Measurements from ENCODE around the gene SHD. TPM values are rescaled to one million over a fixed set of nuclear protein-coding genes. Genes with fewer than 3 reads are reported as not detected.

The SHD gene
- total and polyA plus RNA-seq, 2 experiments from 2014 or later, result 1.8 to 8.0 TPM

DNA sequence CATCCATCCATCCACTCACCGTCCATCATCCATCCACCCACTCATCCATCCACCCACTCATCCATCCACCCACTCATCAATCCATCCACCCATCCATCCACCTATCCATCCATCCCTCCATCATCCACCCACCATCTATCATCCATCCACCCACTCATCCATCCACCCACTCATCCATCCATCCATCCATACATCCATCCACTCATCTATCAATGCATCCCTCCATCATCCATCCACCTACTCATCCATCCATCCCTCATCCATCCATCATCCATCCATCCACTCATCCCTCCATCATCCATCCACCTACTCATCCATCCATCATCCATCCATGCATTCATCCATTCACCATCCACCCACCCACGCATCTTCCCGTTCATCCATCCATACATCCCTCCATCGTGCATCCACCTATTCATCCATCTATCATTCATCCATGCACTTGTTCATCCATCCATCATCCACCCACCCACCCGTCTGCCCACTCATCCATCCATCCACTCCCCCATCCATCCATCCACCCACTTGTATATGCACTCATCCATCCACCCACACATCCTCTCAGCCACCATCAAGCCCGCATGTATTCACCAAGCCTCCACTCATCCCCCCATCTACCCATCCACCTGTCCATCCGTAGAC lies 56.0 kb downstream of the SHD start:
- TF ChIP-seq EZH2 (IDR thresholded peaks at IDR 0.05; ENCODE audit: low read depth, unreplicated experiment) (no peak), ZNF331 (CRISPR knock-in tag; IDR thresholded peaks at IDR 0.05; ENCODE audit: low read depth) (no peak), POLR2AphosphoS5 (IDR thresholded peaks at IDR 0.05; ENCODE audit: low read depth) (no peak), EZH2phosphoT487 (IDR thresholded peaks at IDR 0.05; ENCODE audit: unreplicated experiment) (no peak), JUNB (IDR thresholded peaks at IDR 0.05; ENCODE audit: unreplicated experiment) (no peak), NANOG (IDR thresholded peaks at IDR 0.05; ENCODE audit: borderline replicate concordance) (no peak), CREB1 (CRISPR knock-in tag; IDR thresholded peaks at IDR 0.05; ENCODE audit: low read depth) (no peak), ZNF114 (CRISPR knock-in tag; IDR thresholded peaks at IDR 0.05) (no peak), STAT1 (IDR thresholded peaks at IDR 0.05; ENCODE audit: unreplicated experiment) (no peak)
- TF ChIP-seq, protein P1, sequence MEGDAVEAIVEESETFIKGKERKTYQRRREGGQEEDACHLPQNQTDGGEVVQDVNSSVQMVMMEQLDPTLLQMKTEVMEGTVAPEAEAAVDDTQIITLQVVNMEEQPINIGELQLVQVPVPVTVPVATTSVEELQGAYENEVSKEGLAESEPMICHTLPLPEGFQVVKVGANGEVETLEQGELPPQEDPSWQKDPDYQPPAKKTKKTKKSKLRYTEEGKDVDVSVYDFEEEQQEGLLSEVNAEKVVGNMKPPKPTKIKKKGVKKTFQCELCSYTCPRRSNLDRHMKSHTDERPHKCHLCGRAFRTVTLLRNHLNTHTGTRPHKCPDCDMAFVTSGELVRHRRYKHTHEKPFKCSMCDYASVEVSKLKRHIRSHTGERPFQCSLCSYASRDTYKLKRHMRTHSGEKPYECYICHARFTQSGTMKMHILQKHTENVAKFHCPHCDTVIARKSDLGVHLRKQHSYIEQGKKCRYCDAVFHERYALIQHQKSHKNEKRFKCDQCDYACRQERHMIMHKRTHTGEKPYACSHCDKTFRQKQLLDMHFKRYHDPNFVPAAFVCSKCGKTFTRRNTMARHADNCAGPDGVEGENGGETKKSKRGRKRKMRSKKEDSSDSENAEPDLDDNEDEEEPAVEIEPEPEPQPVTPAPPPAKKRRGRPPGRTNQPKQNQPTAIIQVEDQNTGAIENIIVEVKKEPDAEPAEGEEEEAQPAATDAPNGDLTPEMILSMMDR (conservative IDR thresholded peaks at IDR 0.05; ENCODE audit: low read depth in 2 of 2), result no peak
- TF ChIP-seq, protein P2, sequence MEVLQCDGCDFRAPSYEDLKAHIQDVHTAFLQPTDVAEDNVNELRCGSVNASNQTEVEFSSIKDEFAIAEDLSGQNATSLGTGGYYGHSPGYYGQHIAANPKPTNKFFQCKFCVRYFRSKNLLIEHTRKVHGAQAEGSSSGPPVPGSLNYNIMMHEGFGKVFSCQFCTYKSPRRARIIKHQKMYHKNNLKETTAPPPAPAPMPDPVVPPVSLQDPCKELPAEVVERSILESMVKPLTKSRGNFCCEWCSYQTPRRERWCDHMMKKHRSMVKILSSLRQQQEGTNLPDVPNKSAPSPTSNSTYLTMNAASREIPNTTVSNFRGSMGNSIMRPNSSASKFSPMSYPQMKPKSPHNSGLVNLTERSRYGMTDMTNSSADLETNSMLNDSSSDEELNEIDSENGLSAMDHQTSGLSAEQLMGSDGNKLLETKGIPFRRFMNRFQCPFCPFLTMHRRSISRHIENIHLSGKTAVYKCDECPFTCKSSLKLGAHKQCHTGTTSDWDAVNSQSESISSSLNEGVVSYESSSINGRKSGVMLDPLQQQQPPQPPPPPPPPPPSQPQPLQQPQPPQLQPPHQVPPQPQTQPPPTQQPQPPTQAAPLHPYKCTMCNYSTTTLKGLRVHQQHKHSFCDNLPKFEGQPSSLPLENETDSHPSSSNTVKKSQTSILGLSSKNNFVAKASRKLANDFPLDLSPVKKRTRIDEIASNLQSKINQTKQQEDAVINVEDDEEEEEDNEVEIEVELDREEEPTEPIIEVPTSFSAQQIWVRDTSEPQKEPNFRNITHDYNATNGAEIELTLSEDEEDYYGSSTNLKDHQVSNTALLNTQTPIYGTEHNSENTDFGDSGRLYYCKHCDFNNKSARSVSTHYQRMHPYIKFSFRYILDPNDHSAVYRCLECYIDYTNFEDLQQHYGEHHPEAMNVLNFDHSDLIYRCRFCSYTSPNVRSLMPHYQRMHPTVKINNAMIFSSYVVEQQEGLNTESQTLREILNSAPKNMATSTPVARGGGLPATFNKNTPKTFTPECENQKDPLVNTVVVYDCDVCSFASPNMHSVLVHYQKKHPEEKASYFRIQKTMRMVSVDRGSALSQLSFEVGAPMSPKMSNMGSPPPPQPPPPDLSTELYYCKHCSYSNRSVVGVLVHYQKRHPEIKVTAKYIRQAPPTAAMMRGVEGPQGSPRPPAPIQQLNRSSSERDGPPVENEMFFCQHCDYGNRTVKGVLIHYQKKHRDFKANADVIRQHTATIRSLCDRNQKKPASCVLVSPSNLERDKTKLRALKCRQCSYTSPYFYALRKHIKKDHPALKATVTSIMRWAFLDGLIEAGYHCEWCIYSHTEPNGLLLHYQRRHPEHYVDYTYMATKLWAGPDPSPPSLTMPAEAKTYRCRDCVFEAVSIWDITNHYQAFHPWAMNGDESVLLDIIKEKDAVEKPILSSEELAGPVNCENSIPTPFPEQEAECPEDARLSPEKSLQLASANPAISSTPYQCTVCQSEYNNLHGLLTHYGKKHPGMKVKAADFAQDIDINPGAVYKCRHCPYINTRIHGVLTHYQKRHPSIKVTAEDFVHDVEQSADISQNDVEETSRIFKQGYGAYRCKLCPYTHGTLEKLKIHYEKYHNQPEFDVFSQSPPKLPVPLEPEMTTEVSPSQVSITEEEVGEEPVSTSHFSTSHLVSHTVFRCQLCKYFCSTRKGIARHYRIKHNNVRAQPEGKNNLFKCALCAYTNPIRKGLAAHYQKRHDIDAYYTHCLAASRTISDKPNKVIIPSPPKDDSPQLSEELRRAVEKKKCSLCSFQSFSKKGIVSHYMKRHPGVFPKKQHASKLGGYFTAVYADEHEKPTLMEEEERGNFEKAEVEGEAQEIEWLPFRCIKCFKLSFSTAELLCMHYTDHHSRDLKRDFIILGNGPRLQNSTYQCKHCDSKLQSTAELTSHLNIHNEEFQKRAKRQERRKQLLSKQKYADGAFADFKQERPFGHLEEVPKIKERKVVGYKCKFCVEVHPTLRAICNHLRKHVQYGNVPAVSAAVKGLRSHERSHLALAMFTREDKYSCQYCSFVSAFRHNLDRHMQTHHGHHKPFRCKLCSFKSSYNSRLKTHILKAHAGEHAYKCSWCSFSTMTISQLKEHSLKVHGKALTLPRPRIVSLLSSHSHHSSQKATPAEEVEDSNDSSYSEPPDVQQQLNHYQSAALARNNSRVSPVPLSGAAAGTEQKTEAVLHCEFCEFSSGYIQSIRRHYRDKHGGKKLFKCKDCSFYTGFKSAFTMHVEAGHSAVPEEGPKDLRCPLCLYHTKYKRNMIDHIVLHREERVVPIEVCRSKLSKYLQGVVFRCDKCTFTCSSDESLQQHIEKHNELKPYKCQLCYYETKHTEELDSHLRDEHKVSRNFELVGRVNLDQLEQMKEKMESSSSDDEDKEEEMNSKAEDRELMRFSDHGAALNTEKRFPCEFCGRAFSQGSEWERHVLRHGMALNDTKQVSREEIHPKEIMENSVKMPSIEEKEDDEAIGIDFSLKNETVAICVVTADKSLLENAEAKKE (CRISPR knock-in tag; IDR thresholded peaks at IDR 0.05), result no peak
- TF ChIP-seq, protein P3, sequence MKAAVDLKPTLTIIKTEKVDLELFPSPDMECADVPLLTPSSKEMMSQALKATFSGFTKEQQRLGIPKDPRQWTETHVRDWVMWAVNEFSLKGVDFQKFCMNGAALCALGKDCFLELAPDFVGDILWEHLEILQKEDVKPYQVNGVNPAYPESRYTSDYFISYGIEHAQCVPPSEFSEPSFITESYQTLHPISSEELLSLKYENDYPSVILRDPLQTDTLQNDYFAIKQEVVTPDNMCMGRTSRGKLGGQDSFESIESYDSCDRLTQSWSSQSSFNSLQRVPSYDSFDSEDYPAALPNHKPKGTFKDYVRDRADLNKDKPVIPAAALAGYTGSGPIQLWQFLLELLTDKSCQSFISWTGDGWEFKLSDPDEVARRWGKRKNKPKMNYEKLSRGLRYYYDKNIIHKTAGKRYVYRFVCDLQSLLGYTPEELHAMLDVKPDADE (IDR thresholded peaks at IDR 0.05), result no peak
- TF ChIP-seq, protein P4, sequence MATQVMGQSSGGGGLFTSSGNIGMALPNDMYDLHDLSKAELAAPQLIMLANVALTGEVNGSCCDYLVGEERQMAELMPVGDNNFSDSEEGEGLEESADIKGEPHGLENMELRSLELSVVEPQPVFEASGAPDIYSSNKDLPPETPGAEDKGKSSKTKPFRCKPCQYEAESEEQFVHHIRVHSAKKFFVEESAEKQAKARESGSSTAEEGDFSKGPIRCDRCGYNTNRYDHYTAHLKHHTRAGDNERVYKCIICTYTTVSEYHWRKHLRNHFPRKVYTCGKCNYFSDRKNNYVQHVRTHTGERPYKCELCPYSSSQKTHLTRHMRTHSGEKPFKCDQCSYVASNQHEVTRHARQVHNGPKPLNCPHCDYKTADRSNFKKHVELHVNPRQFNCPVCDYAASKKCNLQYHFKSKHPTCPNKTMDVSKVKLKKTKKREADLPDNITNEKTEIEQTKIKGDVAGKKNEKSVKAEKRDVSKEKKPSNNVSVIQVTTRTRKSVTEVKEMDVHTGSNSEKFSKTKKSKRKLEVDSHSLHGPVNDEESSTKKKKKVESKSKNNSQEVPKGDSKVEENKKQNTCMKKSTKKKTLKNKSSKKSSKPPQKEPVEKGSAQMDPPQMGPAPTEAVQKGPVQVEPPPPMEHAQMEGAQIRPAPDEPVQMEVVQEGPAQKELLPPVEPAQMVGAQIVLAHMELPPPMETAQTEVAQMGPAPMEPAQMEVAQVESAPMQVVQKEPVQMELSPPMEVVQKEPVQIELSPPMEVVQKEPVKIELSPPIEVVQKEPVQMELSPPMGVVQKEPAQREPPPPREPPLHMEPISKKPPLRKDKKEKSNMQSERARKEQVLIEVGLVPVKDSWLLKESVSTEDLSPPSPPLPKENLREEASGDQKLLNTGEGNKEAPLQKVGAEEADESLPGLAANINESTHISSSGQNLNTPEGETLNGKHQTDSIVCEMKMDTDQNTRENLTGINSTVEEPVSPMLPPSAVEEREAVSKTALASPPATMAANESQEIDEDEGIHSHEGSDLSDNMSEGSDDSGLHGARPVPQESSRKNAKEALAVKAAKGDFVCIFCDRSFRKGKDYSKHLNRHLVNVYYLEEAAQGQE (IDR thresholded peaks at IDR 0.05; ENCODE audit: unreplicated experiment), result no peak
- H3K36me3 ChIP-seq (ENCODE audit: insufficient read depth), result no peaks in the 10 kb centered on the region
- Mint-ChIP-seq H3K4me1 (peaks cover 10% of the 10 kb centered on the region), H3K27me3 (ENCODE audit: insufficient read depth, low read depth, poor library complexity) (peaks cover 11% of the 10 kb centered on the region), H3K27ac (no peak overlapping the region), H3K4me3 (no peak overlapping the region), H3K36me3 (ENCODE audit: low read depth) (peaks cover 22% of the 10 kb centered on the region), H3K9me3 (peaks cover 2% of the 10 kb centered on the region)
- H3K27me3 ChIP-seq (ENCODE audit: insufficient read depth), result no peaks in the 10 kb centered on the region
- no peak overlapping the region for H3K4me2 ChIP-seq
- H3K9me2 ChIP-seq (ENCODE audit: insufficient read depth), result 0 out of 2 replicates have a peak, but pooled peaks cover 6% of the 10 kb centered on the region
- H3F3A ChIP-seq (replicated peaks; ENCODE audit: low read depth), result 0 out of 2 replicates have a peak, but pooled peaks cover 11% of the 10 kb centered on the region
- no peak overlapping the region for H2AFZ ChIP-seq
- H3K27ac ChIP-seq (ENCODE audit: low read depth), result no peak overlapping the region
- H3K4me3 ChIP-seq, result no peak overlapping the region
- DNase-seq (ENCODE audit: low spot score), result no peak
- no peak for ATAC-seq
- H3K79me2 ChIP-seq (replicated peaks; ENCODE audit: insufficient read depth), result no peaks in the 10 kb centered on the region
- no peaks in the 10 kb centered on the region for H4K20me1 ChIP-seq (replicated peaks; ENCODE audit: insufficient read depth)
- H3K4me1 ChIP-seq (ENCODE audit: insufficient read depth), result peaks cover 6% of the 10 kb centered on the region

Data from GM23338 (cell line).